HG02642 (cell line): ENCODE data around the gene PPP6R1.
"Not testable (repeated sequence)": the region's sequence is repeated elsewhere in the genome, so short reads cannot be mapped to it uniquely, and the experiment has no call there.

ENCODE experiments used
- ATAC-seq: cut with Tn5 transposase; IDR thresholded peaks from one replicate; pipeline ENCODE4 v1.9.1; 2021; ENCODE audit warnings: mild to moderate bottlenecking; ENCODE audit not compliant: unreplicated experiment, poor library complexity

The PPP6R1 gene

DNA sequence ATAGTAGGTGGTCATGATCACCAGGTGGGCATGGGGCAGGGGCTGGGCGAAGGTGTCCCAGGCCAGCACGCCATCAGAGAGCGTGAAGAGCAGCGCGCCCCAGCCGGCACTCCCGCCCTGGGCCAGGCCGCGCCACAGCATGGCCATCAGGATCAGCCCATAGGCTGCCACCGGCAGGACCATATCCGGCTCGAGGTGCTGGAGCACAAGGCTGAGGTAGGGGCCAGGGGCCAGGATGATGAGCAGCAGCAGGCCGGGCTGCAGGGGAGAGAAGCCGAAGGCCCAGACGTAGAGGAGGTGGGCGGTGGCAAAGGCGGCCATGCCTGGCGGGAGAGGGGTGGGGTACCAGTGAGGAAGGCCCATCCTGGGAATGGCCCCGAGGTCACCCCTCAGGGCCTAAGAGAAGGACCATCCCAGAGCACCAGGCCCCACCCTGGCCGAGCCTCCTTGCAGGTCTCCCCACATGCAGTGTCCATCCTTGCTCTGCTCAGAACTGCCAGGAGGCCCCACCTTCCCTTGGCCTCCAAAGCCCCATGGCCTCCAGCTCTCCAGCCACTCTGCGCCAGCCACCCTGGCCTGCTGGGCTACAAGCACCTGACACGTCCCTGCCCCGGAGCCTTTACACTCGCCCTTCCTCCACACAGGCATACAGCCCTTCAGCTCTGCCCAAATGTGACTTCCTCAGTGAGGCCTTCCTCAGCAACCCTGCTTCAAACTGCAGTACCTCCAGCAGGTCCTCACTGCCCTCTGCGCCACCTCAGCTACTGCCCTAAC, 31.4 kb downstream of the PPP6R1 start:
- ATAC-seq = no peak

DNA sequence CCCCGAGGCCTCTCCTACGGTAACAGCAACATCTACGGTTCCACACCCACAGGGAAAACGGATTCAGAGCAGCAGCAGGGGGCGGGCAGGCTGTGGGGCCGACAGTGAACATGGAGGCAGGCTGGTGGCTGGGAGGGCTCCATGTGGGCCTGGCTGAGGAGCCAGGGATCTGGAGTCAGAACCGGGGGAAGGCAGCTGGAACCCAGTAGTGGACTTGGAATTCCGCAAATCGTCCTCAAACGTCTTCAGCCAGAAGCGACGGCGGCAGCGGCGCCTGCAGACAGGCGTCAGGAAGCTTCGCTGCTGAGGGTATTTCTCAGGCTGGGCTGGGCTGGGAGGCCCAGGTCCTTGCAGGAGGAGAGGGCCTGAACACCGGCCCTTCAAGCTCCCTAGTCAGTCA, 32.0 kb downstream of the PPP6R1 start:
- ATAC-seq = no peak

DNA sequence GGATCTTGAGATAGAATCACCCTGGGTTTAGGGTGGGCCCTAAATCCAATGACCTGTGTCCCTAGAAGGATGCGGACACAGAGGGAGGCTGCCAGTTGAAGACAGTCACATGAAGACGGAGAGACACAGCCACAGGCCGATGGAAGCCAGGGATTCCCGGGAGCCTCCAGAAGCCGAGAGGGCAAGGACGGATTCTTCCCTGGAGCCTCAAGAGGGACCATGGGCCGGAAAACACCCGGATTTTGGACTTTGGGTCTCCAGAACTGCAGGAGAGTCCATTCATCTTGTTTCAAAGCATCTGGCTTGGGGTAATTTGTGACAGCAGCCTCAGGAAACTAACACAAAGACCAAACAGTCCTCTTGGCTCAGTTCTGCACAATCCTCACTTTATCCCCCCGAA, 32.5 kb downstream of the PPP6R1 start:
- no peak for ATAC-seq

DNA sequence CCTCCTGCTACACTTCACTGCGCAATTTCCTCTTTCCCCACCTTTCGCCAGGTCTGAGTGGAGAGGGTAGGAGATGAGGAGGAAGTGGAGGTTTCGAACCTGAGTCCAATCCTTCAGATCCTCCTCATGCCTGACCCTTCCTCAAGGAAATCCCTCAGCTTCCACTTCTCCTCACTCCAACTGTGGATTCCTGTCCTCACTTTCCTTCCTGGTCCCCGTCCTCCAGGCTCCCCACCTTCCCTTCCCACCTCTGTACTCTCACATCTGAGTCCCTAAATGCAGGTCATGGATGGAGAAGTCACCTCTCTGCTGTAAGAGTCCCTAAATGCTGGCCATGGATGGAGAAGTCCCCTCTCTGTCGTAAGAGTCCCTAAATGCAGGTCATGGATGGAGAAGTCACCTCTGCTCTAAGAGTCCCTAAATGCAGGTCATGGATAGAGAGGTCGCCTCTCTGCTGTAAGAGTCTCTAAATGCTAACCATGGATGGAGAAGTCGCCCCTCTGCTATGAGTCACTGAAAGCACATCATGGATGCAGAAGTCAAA, 33.3 kb downstream of the PPP6R1 start:
- no peak for ATAC-seq

DNA sequence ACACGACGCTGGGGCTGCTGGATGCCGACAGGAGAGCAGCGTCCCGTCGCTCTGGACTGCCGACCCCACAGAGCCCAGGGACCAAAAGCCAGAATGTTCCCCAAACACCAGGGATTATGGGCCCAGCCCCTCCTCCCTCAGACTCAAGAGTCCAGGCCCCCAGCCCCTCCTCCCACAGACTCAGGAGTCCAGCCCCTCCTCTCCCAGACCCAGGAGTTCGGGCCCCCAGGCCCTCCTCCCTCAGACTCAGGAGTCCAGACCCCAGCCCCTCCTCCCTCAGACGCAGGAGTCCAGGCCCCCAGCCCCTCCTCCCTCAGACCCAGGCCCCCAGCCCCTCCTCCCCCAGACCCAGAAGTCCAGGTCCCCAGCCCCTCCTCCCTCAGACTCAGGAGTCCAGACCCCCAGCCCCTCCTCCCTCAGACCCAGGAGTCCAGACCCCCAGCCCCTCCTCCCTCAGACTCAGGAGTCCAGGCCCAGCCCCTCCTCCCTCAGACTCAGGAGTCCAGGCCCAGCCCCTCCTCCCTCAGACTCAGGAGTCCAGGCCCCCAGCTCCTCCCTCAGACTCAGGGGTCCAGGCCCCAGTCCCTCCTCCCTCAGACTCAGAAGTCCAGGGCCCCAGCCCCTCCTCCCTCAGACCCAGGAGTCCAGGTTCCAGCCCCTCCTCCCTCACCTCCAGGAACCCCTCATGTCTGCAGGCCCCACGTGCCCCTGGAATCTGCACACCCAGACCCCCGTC, 34.0 kb downstream of the PPP6R1 start:
- not testable (repeated sequence) for ATAC-seq

DNA sequence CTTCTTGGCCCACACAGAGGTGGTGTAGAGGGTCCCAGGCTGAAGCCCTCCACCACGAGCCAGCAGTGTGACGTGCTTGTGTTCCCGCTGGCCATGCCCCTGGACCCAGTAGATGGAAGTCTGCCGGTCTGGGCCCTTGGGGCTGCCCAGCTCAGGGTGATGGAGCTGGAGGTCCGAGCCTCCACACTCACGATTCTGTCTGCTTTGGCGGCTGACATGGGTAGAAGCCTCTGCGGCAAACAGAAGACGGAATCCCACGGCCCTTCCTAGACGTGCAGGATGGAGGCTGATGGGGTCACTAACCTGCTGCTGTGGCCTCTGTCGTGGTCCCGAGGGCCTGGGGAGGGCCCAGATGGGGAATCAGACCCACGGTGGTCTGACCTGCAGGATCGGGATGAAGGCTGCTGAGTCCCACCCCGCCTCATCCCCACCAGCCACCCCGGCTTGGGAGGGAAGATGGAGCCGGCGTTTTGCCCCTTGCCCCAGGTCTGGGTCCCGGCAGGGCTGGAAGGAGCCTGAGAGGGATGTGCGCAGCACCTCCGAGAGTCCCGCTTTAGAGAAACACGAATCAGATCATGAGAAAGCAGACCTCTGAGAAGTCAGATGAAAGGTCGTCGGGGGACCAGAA, 34.7 kb downstream of the PPP6R1 start:
- no peak for ATAC-seq

DNA sequence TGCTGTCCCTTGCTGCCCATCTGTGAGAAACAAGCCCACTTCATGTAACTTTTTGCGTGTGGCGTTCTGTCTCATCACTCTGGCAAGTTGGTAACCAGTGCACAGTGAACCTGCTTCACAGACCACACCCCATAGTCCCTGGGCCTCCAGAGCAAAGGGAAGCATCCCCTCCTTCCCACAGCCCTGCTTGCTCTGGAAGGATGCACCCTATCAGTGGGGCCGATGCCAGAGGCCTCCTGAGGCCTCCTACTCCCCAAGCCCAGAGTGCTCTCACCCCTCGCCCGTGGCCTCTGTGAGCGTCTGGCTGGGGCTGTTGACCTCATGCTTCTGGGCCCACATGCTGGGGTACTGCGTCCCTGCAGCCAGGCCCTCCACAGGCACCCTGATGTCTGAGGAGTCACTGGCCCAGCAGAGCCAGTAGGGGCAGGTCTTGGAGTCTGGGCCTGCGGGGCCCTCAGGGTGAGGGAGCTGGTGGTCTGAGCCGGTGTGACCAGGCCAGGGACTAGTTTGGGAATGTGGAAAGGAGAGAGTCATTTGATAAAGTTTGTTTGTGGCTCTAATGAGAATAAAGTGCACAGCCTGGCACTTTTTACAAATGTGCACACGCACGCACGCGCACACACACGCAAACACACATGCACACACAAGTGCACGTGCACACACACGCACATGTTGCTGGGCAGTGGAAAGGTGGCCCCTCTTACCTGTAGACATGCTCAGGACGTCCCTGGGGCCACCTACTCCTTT, 35.4 kb downstream of the PPP6R1 start:
- ATAC-seq = no peak

DNA sequence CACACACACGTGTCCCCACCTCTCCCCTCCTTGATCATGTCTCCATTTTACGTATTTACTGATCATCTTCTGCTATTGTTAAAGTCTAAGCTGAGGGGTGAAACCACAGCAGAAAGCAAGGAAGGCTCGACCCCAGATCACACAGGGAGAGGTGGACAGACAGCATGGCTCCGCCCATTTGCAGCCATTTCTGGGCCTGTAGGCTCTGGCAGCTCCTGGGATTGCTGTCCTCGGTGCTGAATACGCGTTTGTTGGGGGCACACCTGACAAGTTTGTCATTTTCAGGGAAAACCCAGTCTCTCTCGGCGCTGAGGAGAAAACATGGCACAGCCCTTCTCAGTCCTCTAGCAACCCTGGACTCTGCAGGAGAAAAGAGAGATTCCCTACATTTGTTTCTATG, 38.3 kb downstream of the PPP6R1 start:
- ATAC-seq = no peak

DNA sequence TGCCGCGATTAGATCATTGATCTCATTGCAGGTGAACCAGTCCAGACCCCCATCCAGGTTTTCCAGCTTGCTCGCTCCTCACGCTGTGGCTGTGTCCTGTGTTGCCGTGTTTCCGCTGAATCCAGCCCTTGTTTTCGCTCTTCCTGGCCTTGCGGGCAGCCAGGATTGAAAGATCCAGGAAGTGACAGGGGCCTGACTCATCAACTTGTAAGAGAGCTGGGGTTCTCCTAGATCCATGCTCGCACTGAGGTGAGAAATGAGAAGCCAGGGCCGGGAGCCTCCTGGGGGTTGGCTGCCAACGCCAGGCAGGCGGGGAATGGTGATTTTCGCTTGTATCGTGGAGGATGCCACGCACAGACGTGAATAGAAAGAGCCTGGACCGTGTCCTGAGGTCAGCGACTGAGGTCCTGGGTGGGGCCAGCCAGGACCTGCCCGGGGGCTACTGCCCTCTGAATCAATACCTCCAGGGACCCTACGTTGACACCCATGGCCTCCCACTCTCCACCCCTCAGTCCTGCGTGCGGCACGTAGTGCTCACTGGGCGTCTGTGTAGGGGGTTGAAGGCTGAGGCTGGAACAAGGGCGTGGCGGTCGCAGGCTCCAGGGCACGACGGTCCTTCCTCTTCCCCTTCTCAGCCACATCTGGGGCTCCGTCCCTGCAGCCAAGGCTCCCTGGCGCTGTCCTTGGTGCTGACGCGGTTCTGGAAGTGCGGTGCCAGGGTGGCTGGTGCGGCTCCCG, 42.2 kb downstream of the PPP6R1 start:
- ATAC-seq = no peak

DNA sequence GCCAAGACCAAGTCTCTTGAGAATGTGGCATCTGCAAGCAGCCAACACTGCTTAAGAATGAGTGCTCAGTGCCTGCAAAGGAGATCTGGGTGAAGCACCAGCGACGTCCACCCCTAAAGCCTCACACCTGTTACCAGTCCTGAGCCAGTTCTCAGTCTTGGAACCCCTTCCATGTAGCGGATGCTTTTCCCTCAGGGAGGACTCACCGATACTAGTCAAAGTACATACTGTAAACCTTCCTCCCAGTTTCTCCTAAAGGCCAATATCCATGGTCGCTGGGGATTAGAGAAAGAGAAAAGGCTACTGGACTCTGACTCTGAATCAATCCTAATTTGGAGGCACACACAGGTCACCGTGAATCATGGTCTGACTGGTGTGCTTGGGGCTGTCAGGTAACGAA, 45.3 kb downstream of the PPP6R1 start:
- ATAC-seq = no peak

DNA sequence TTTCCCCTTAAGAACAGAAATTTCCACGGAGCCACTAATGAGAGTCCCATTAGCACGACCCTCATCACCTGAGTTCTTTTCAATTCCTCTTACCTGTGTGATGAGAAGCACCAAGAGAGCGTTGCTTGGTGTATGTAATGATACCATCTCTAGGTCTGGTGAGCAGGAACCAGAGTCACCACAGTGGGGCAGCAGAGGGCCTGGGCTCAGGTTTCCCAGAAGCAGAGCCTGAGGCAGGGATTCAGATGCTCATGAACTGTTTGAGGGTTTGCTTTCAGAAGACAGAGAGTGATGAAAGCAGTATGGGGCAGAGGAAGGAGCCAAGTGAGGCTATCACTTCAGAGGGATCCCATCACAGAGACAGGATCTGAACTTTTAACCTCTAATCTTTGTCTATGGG, 46.4 kb downstream of the PPP6R1 start:
- ATAC-seq = no peak

DNA sequence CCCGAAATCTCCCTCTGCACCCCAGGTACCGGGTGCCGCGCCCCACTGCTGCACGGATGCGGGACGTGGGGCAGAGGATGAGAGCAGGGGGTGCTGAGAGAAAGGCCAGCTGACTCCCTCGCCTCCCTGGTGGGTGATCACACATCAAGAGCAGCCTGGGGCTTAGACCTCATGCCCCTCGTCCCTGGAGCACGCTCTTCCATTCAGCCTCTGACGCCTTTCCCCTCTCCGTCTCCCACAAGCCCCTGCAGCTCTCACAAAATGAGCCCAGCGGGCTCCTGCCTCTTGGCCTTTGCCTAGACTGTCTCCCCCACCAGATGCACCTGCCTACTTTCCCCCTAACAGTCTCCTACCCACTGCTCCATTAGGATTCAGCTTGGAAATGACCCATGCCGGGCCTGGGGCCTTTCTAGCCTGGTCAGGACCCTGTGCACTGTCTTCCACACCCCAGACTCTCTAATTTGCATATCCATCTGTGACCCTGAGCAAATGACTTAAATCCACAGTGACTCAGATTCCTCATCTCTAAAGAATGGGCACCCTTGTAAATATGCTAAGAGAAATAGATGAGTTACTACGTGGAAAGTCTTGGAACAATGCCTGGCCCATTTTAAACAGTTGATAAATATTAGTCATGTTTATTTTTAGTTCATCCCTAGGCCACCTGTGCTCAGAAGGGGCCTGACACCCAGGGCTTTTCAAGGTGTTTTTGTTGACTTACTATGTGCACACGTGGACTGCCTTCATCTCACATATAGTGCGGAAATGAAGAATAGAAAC, 48.9 kb downstream of the PPP6R1 start:
- ATAC-seq = no peak

DNA sequence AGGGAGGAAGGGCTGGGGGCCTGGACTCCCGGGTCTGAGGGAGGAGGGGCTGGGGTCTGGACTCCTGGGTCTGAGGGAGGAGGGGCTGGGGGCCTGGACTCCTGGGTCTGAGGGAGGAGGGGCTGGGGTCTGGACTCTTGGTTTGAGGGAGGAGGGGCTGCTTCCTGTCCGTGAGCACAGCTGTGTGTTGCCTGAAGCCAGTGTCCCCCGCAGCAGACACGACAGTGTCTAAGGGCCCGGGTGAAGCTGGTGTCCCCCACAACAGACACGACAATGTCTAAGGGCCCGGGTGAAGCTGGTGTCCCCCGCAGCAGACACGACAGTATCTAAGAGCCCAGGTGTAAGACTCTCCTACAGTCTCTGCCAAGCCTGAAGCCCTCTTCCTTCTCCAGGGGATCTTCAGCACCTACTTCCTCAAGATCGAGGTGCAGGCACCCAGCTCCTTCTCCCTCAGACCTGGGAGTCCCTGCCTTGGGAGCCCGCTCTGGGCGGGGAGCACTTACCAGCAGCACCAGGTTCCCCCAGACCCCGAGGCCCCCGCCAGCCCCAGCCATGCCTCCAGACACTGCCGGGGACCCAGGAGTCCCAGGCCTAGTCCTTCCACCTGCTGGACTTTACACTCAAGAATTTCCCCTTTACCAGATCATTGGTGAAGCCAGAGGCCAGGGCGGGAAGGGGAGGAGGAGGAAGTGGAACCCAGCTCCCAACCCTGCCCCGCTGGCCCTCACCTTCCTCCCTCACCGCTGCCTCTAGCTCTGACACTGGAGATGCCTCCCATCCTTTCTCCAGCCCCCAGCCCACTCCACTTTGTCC, 49.7 kb downstream of the PPP6R1 start, which contains the start of gene PTPRH:
TSS of gene PTPRH (minus strand) at position 622 of the 813 bp plus-strand sequence. CDS start at position 554, 68 bp downstream.
- no peak for ATAC-seq

DNA sequence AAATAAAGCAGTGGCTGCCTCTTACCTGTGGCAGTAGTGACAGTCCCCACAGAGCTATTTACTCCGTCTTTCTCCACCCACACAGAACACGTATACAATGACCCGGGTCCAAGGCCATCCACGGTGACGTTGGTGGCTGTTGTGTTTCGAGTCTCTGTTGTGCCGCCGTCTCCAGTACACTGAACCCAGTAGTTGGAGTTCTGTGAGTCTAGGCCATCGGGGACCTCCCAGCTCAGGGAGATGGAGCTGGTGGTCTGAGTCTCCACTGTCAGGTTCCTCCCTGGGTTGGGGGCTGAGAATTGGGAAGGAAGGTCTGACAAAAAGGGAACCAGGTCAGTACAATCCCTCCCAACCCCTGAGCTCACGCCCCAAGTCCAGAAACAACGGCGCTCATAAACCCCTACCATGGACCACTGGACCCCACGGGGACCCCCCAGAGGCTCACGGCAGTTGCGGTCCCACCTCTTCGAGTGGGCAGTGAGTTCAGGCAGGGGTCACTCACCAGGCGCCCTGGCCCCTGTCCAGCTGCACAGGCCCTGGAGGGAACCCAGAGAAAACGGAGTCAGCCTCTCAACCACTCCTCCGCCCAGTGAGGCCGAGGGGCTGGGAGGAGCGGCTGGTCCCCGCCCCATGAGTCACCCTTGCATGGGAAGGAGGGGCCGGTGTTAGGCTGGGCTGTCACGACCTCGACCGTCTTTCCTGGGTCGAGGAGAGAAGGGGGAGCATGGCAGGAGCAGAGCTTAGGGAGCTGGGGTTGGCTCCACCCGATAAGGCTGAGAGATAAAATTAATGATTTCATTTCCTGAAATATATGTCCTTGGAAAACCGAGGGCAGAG, 51.9 kb downstream of the PPP6R1 start:
- ATAC-seq = no peak

DNA sequence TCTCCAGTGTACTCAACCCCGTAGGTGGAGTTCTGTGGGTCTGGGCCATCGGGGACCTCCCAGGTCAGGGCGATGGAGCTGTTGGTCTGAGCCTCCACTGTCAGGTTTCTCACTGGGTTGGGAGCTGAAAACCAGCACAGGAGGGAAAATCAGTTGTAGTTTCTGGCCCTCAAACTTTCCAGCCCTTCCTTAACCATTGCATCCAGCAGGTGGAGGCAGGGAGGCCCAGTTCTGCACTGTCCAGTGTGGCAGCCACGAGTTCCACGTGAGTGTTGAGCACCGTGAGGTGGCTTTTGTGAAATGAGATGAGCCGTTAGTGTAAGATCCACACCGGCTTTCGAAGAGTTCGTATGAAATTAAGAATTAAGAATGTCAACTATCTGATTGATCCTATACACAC, 56.6 kb downstream of the PPP6R1 start:
- ATAC-seq = not testable (repeated sequence)

DNA sequence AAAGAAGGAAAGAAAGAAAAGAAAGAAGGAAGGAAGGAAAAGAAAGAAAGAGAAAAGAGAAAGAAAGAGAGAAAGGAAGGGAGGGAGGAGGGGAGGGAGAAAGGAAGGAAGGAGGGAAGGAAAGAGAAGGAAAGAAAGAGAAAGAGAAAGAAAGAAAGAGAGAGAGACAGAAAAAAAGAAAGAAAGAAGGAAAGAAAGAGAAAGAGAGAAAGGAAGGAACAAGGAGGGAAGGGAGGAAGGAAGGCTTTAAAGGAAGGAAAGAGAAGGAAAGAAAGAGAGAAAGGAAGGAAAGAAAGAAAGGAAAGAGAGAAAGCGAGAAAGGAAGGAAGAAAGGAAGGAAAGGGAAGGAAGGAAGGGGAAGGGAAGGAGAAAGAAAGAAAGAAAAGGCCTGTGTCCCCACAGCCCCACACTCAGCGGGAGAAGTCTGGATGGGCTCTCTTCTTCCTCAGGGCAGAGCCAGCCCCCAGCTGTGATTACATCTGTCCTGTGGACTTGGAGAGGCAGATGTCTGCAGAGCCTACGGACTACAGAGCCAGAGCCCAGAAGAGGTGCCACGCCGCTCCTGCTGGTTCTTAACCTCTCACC, 59.1 kb downstream of the PPP6R1 start:
- no peak for ATAC-seq

DNA sequence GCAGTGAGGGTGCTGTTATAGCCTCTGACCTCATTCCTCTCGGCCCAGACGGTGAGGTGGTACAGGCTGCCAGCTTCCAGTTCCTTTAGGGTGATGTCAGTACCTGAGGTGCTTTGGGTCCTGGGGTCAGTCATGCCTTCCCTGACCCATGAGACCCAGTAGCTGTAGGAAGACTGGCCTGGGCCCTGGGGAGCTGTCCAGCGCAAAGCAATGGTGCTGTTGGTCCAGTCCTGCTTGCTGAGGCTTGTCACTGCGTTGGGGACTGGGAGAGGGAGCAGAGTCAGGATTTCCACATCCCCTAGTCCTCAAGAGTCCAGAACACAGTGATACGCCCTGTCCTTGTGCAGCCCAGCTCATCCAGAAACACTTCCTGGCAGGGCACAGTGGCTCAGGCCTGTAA, 60.2 kb downstream of the PPP6R1 start:
- no peak for ATAC-seq
